T-cell (primary cell): ENCODE results near the gene JARID2. TPM values are rescaled to one million over a fixed set of nuclear protein-coding genes. Genes with fewer than 3 reads are reported as not detected.
"Not testable (repeated sequence)": the region's sequence is repeated elsewhere in the genome, so short reads cannot be mapped to it uniquely, and the experiment has no call there.

Experiments
- ATAC-seq, 4 experiments: fragments of 200-7000 bp in 3 of 4; fragments of 150-1000 bp in 1 of 4; cut with Tn5 transposase; replicated peaks in 1 of 4; 1 replicate in 3 of 4; 2 replicates in 1 of 4; pipeline ENCODE4 v1.10.0; 2021; ENCODE audit warnings: moderate library complexity in 3 of 4, mild to moderate bottlenecking in 2 of 4, moderate number of reproducible peaks in 1 of 4
- CTCF ChIA-PET, 2 donors: fragments of 300-600 bp; sonication (Branson Sonifier 250); formaldehyde crosslinking; loops; one replicate each; lab custom pipeline; 2022; ENCODE audit warnings: antibody characterized with exemption in 2 of 2; lab: Charles Lee
- POLR2A ChIA-PET, 2 donors: fragments of 300-600 bp; sonication (Branson Sonifier 250); formaldehyde crosslinking; loops; one replicate each; lab custom pipeline; 2022; ENCODE audit warnings: antibody characterized with exemption in 2 of 2; lab: Charles Lee
- DNase-seq, 35 experiments: peaks; one replicate each; pipeline versions ENCODE4 v3.0.0 to v3.0.0-alpha.2; 2013 to 2023
- H3K27ac ChIP-seq: one replicate; pipeline ENCODE4 v1.5.1; 2013; ENCODE audit warnings: low read length
- H3K27me3 ChIP-seq, 2 experiments: replicated peaks in 1 of 2; 1 replicate in 1 of 2; 2 replicates in 1 of 2; pipeline versions ENCODE4 v1.6.1 to v1.7.0; 2013; ENCODE audit warnings: low read length in 1 of 2, mixed read lengths in 1 of 2; ENCODE audit not compliant: control insufficient read depth in 2 of 2, insufficient read depth in 2 of 2; ENCODE audit errors: extremely low read depth in 1 of 2
- H3K36me3 ChIP-seq, 2 donors: 1 replicate in 1 of 2; 2 replicates in 1 of 2; pipeline versions ENCODE4 v1.6.1 to v1.7.0; 2013; ENCODE audit warnings: low read length in 1 of 2; ENCODE audit not compliant: control insufficient read depth in 2 of 2, insufficient read depth in 1 of 2; ENCODE audit errors: extremely low read depth in 1 of 2
- H3K4me1 ChIP-seq, 2 experiments: 1 replicate in 1 of 2; 2 replicates in 1 of 2; pipeline versions ENCODE4 v1.6.1 to v1.7.0; 2013; ENCODE audit warnings: low read length in 2 of 2, mixed read lengths in 1 of 2; ENCODE audit not compliant: insufficient read depth in 2 of 2, control insufficient read depth in 1 of 2; ENCODE audit errors: extremely low read depth in 1 of 2
- H3K4me3 ChIP-seq, 2 donors: 1 replicate in 1 of 2; 2 replicates in 1 of 2; pipeline versions ENCODE4 v1.5.1 to v1.7.0; 2013; ENCODE audit warnings: mild to moderate bottlenecking in 2 of 2, low read length in 1 of 2, moderate library complexity in 1 of 2; ENCODE audit not compliant: control insufficient read depth in 1 of 2; ENCODE audit errors: extremely low read depth in 1 of 2
- H3K9me3 ChIP-seq: 2 replicates; pipeline ENCODE4 v1.7.0; 2013
- H3K27ac Mint-ChIP-seq, 2 donors: one replicate each; pipeline ENCODE4 v1.8.0; 2020 to 2021; ENCODE audit warnings: mild to moderate bottlenecking in 2 of 2, mixed read lengths in 2 of 2
- H3K27me3 Mint-ChIP-seq, 2 donors: one replicate each; pipeline ENCODE4 v1.8.0; 2021 to 2022; ENCODE audit warnings: mixed read lengths in 2 of 2
- H3K36me3 Mint-ChIP-seq: one replicate; pipeline ENCODE4 v1.8.0; 2021; ENCODE audit warnings: mixed read lengths
- H3K4me1 Mint-ChIP-seq, 3 donors: one replicate each; pipeline ENCODE4 v1.8.0; 2020 to 2022; ENCODE audit warnings: mixed read lengths in 3 of 3, mild to moderate bottlenecking in 1 of 3
- H3K4me3 Mint-ChIP-seq, 3 donors: one replicate each; pipeline ENCODE4 v1.8.0; 2020 to 2022; ENCODE audit warnings: mild to moderate bottlenecking in 3 of 3, mixed read lengths in 3 of 3, moderate library complexity in 3 of 3
- H3K9me3 Mint-ChIP-seq, 3 donors: one replicate each; pipeline ENCODE4 v1.8.0; 2020 to 2022; ENCODE audit warnings: mixed read lengths in 3 of 3
- WGBS: methylation state at CpG from one replicate; pipeline ENCODE4 v1.1.5; 2013; ENCODE audit warnings: missing lambda C conversion rate; ENCODE audit not compliant: insufficient coverage; 5-methylcytosine and 5-hydroxymethylcytosine counted together
- total RNA-seq, 35 experiments: library from RNA in 6 of 35; stranded (reverse) in 6 of 35; fragments of 120-200 nt in 1 of 35; gene quantifications; one replicate each; pipeline versions ENCODE4 v1.2.1 to v1.2.4 and lab custom pipeline; 2013 to 2026

JARID2 gene
- total RNA-seq, 5 donors from 2014 or later (not counting 1 experiment from before 2014, with no cell fraction given), result 19.8 to 27.9 (median 21.6) TPM

GRCh38 chr6:15322781-15323536 is 77.1 kb downstream of the JARID2 start:
- Mint-ChIP-seq H3K4me3 (no peak overlapping the region), H3K27ac (peak overlapping the region in 1 of 2 donors; percentile 4), H3K27me3 (no peaks in the 10 kb centered on the region), H3K9me3 (no peaks in the 10 kb centered on the region), H3K4me1 (peaks cover 79 to 85% (median 82%) of the 10 kb centered on the region in 3 donors), H3K36me3 (no peaks in the 10 kb centered on the region)
- Histone ChIP-seq H3K27me3 (no peaks in the 10 kb centered on the region), H3K4me3 (no peak overlapping the region), H3K4me1 (peaks cover 7 to 28% of the 10 kb centered on the region in 2 experiments), H3K9me3 (no peaks in the 10 kb centered on the region), H3K27ac (no peak overlapping the region), H3K36me3 (no peaks in the 10 kb centered on the region)
- POLR2A ChIA-PET, result no interaction called here
- ATAC-seq, result peak in 1 of 4 experiments; percentile 37
- no peak for DNase-seq
- WGBS, result 42% methylated on average over 2 of the region's 5 CpGs
- CTCF ChIA-PET, result no interaction called here

DNA sequence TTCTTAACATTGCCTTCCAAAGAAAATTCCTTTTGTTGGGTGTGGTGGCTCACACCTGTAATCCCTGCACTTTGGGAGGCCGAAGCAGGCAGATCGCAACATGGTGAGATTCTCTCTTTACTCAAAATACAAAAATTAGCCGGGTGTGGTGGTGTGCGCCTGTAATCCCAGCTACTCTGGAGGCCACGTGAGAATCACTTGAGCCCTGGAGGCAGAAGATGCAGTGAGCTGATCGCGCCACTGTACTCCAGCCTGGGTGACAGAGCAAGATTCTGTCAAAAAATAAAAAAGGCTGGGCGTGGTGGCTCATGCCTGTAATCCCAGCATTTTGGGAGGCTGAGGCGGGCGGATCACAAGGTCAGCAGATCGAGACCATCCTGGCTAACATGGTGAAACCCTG is 77.7 kb downstream of the JARID2 start:
- DNase-seq, H3K27me3 ChIP-seq, H3K36me3 Mint-ChIP-seq, H3K27ac ChIP-seq, CTCF ChIA-PET, H3K36me3 ChIP-seq, H3K4me3 ChIP-seq, H3K27me3 Mint-ChIP-seq, H3K9me3 ChIP-seq, H3K9me3 Mint-ChIP-seq, ATAC-seq, H3K4me3 Mint-ChIP-seq, POLR2A ChIA-PET: not testable (repeated sequence)
- peaks cover 3 to 23% of the 10 kb centered on the region in 2 experiments for H3K4me1 ChIP-seq
- H3K27ac Mint-ChIP-seq, result peak overlapping the region in 1 of 2 donors; percentile 4
- H3K4me1 Mint-ChIP-seq, result peaks cover 79 to 85% (median 82%) of the 10 kb centered on the region in 3 donors
- 98% methylated on average over 7 of the region's 11 CpGs for WGBS

- no peaks in the 10 kb centered on the region for H3K27me3 ChIP-seq
- Mint-ChIP-seq H3K36me3 (no peaks in the 10 kb centered on the region), H3K4me3 (no peak overlapping the region), H3K9me3 (no peaks in the 10 kb centered on the region), H3K4me1 (peaks cover 79 to 85% (median 82%) of the 10 kb centered on the region in 3 donors), H3K27ac (no peak overlapping the region), H3K27me3 (no peaks in the 10 kb centered on the region)
- ATAC-seq (no peak), DNase-seq (no peak)
- no peak overlapping the region for H3K4me3 ChIP-seq
- peaks cover 5 to 29% of the 10 kb centered on the region in 2 experiments for H3K4me1 ChIP-seq
- H3K27ac ChIP-seq, result no peak overlapping the region
- WGBS, result 98% methylated on average over 6 of the region's 8 CpGs
- H3K36me3 ChIP-seq, result peaks cover 0 to 2% of the 10 kb centered on the region in 2 donors
- ChIA-PET POLR2A (interaction anchor here (0.6 to 0.7 kb wide), 2 partner anchors 14 to 67 kb away, joined by 3 to 4 read pairs; no protein-coding TSS in a partner anchor), CTCF (no interaction called here)
- no peaks in the 10 kb centered on the region for H3K9me3 ChIP-seq
These were observed 78.6 kb downstream of the JARID2 start for GRCh38 chr6:15324427-15324985.

- ATAC-seq, result no peak
- H3K4me1 ChIP-seq, result peaks cover 15 to 33% of the 10 kb centered on the region in 2 experiments
- DNase-seq, result peak in 1 of 35 experiments; percentile 24
These were observed 79.7 kb downstream of the JARID2 start for GRCh38 chr6:15325540-15325955.

GRCh38 chr6:15326067-15326614 is 80.3 kb downstream of the JARID2 start:
- no CpG with 5 or more reads among the region's 6 CpGs for WGBS
- H3K27me3 Mint-ChIP-seq, result no peaks in the 10 kb centered on the region
- ATAC-seq (peak in 2 of 4 experiments; percentile 48 to 50), DNase-seq (peak in 17 of 35 experiments; percentile 7 to 45 (median 29))
- H3K4me3 Mint-ChIP-seq, result no peak overlapping the region
- POLR2A ChIA-PET, result no interaction called here
- Histone ChIP-seq H3K4me3 (no peak overlapping the region), H3K27me3 (no peaks in the 10 kb centered on the region), H3K9me3 (no peaks in the 10 kb centered on the region), H3K36me3 (peaks cover 0 to 2% of the 10 kb centered on the region in 2 donors), H3K27ac (no peak overlapping the region), H3K4me1 (peaks cover 18 to 36% of the 10 kb centered on the region in 2 experiments)
- no peak overlapping the region for H3K27ac Mint-ChIP-seq
- H3K9me3 Mint-ChIP-seq, result no peaks in the 10 kb centered on the region
- CTCF ChIA-PET, result interaction anchor here in 1 of 2 donors (0.7 to 1.1 kb wide), 2 partner anchors 37 to 77 kb away, joined by 3 to 4 read pairs; no protein-coding TSS in a partner anchor
- peaks cover 80 to 86% (median 85%) of the 10 kb centered on the region in 3 donors for H3K4me1 Mint-ChIP-seq
- no peaks in the 10 kb centered on the region for H3K36me3 Mint-ChIP-seq

More at GRCh38 chr6:15325540-15325955, 79.7 kb downstream of the JARID2 start:
- H3K27me3 Mint-ChIP-seq, result no peaks in the 10 kb centered on the region
- WGBS, result no CpG with 5 or more reads among the region's 5 CpGs
- H3K9me3 Mint-ChIP-seq, result no peaks in the 10 kb centered on the region
- Histone ChIP-seq H3K27ac (no peak overlapping the region), H3K4me3 (no peak overlapping the region), H3K27me3 (no peaks in the 10 kb centered on the region), H3K9me3 (no peaks in the 10 kb centered on the region), H3K36me3 (peaks cover 0 to 2% of the 10 kb centered on the region in 2 donors)
- ChIA-PET CTCF (interaction anchor here in 1 of 2 donors (1.1 kb wide), 1 partner anchor 77 kb away, joined by 4 read pairs; no protein-coding TSS in a partner anchor), POLR2A (no interaction called here)
- H3K4me1 Mint-ChIP-seq, result peaks cover 79 to 86% (median 83%) of the 10 kb centered on the region in 3 donors
- H3K27ac Mint-ChIP-seq, result peak overlapping the region in 1 of 2 donors; percentile 16
- no peaks in the 10 kb centered on the region for H3K36me3 Mint-ChIP-seq
- no peak overlapping the region for H3K4me3 Mint-ChIP-seq

GRCh38 chr6:15327271-15327670 is 81.4 kb downstream of the JARID2 start:
- Histone ChIP-seq H3K4me1 (peaks cover 19 to 34% of the 10 kb centered on the region in 2 experiments), H3K27ac (no peak overlapping the region), H3K4me3 (no peak overlapping the region), H3K9me3 (no peaks in the 10 kb centered on the region), H3K36me3 (peaks cover 0 to 2% of the 10 kb centered on the region in 2 donors), H3K27me3 (no peaks in the 10 kb centered on the region)
- Mint-ChIP-seq H3K9me3 (no peaks in the 10 kb centered on the region), H3K27me3 (no peaks in the 10 kb centered on the region), H3K4me1 (peaks cover 78 to 86% (median 86%) of the 10 kb centered on the region in 3 donors), H3K27ac (peak overlapping the region in 1 of 2 donors; percentile 50), H3K36me3 (no peaks in the 10 kb centered on the region), H3K4me3 (no peak overlapping the region)
- ATAC-seq (peak; percentile 72 to 84 (median 74)), DNase-seq (peak in 34 of 35 experiments; percentile 6 to 62 (median 44))
- ChIA-PET POLR2A (no interaction called here), CTCF (interaction anchor here in 1 of 2 donors (0.5 to 0.6 kb wide), 2 partner anchors 65 to 1621 kb away, joined by 5 to 6 read pairs; no protein-coding TSS in a partner anchor)
- WGBS, result 76% methylated on average over 6 of the region's 7 CpGs
